Breast epithelium (tissue), 4 donors: ENCODE measurements around the gene YLPM1. TPM values are rescaled to one million over a fixed set of nuclear protein-coding genes. Genes with fewer than 3 reads are reported as not detected.

Source experiments
- DNase-seq, 2 donors: peaks; one replicate each; pipeline ENCODE4 v3.0.0-alpha.2; 2019; ENCODE audit warnings: low spot score in 2 of 2
- H3K27ac ChIP-seq, 2 donors: fragments of 200-600 bp; sonication (generic) in 1 of 2; one replicate each; pipeline ENCODE4 v1.5.1; 2016 to 2019; ENCODE audit warnings: mild to moderate bottlenecking in 1 of 2
- H3K27me3 ChIP-seq, 2 donors: fragments of 200-600 bp; sonication (generic) in 1 of 2; one replicate each; pipeline versions ENCODE4 v1.5.1 to v1.6.0; 2017 to 2019; ENCODE audit warnings: control low read depth in 1 of 2, mild to moderate bottlenecking in 1 of 2
- H3K36me3 ChIP-seq: fragments of 200-600 bp; one replicate; pipeline ENCODE4 v1.5.1; 2019
- H3K4me1 ChIP-seq, 2 donors: fragments of 200-600 bp; sonication (generic); one replicate each; pipeline ENCODE4 v1.5.1; 2016 to 2019; ENCODE audit warnings: control low read depth in 1 of 2
- H3K4me3 ChIP-seq, 3 donors: fragments of 200-600 bp; sonication (generic); 1 replicate in 2 of 3; 2 replicates in 1 of 3; pipeline ENCODE4 v1.5.1; 2016 to 2019; ENCODE audit warnings: mild to moderate bottlenecking in 3 of 3, moderate library complexity in 2 of 3
- H3K9me3 ChIP-seq, 2 donors: fragments of 200-600 bp; sonication (generic) in 1 of 2; one replicate each; pipeline ENCODE4 v1.5.1; 2016 to 2019; ENCODE audit warnings: control low read depth in 1 of 2
- POLR2A ChIP-seq: fragments of 450-650 bp; IDR thresholded peaks from one replicate; pipeline ENCODE4 v1.6.1; 2016; ENCODE audit warnings: antibody characterized with exemption, mild to moderate bottlenecking, moderate library complexity
- POLR2AphosphoS5 ChIP-seq, 3 donors: sonication (generic); formaldehyde crosslinking; IDR thresholded peaks; one replicate each; pipeline ENCODE4 v1.6.1; 2017; ENCODE audit warnings: antibody characterized with exemption in 3 of 3
- intact Hi-C: fragments of 100-400 bp; cut with DNase I; formaldehyde crosslinking; loops from one replicate; pipeline ENCODE4 v1.15.1; 2023; ENCODE audit warnings: low total_unique reads
- total RNA-seq, 3 donors: library from RNA; depleted of rRNA; stranded (reverse); fragments of >200 nt; gene quantifications; one replicate each; pipeline ENCODE4 v1.1.0, GENCODE V29; 2016
- TF ChIP-seq, protein P1 (sequence below), 3 donors: fragments of 450-650 bp; IDR thresholded peaks; one replicate each; pipeline ENCODE4 v1.5.1; 2016 to 2017; ENCODE audit warnings: antibody characterized with exemption in 3 of 3, mild to moderate bottlenecking in 3 of 3, moderate library complexity in 3 of 3

YLPM1 gene
- total RNA-seq, 3 donors from 2014 or later: 50.9 to 97.0 (median 79.6) TPM

DNA sequence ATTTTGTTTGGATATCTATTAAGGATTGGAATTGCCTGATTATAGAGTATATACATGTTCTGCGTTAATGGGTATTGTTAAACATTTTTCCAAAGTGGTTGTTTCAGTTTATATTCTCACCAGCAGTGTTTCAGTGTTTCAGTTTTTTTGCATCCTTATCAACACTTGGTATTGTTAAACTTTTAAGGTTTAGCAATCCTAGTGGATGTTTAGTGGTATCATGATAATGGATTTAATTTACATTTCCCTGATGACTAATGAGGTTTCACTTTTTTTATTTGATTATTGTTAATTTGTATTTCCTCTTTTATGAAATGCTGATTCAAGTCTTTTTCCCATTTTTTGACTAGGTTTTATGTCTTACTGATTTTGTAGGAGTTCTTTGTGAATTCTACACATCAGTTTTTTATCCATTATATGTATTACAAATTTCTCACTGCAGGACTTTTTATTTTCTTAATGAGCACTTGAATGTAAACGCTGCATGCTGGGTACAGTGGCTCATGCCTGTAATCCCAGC, 23.7 kb downstream of the YLPM1 start:
- TF ChIP-seq POLR2A (no peak), POLR2AphosphoS5 (IDR thresholded peaks at IDR 0.05) (no peak)
- TF ChIP-seq, protein P1, sequence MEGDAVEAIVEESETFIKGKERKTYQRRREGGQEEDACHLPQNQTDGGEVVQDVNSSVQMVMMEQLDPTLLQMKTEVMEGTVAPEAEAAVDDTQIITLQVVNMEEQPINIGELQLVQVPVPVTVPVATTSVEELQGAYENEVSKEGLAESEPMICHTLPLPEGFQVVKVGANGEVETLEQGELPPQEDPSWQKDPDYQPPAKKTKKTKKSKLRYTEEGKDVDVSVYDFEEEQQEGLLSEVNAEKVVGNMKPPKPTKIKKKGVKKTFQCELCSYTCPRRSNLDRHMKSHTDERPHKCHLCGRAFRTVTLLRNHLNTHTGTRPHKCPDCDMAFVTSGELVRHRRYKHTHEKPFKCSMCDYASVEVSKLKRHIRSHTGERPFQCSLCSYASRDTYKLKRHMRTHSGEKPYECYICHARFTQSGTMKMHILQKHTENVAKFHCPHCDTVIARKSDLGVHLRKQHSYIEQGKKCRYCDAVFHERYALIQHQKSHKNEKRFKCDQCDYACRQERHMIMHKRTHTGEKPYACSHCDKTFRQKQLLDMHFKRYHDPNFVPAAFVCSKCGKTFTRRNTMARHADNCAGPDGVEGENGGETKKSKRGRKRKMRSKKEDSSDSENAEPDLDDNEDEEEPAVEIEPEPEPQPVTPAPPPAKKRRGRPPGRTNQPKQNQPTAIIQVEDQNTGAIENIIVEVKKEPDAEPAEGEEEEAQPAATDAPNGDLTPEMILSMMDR (IDR thresholded peaks at IDR 0.05): no peak
- Histone ChIP-seq H3K27me3 (no peaks in the 10 kb centered on the region), H3K9me3 (no peaks in the 10 kb centered on the region), H3K36me3 (peaks cover 9% of the 10 kb centered on the region), H3K27ac (no peak overlapping the region), H3K4me3 (no peak overlapping the region), H3K4me1 (no peaks in the 10 kb centered on the region)
- DNase-seq: no peak
- intact Hi-C loops: no loop called here

- no peak for DNase-seq
- H3K27ac ChIP-seq: no peak overlapping the region
- H3K27me3 ChIP-seq: no peaks in the 10 kb centered on the region
- no peak overlapping the region for H3K4me3 ChIP-seq
- TF ChIP-seq, protein P1 (IDR thresholded peaks at IDR 0.05): no peak
- no peak for TF ChIP-seq POLR2A
- no peak for TF ChIP-seq POLR2AphosphoS5 (IDR thresholded peaks at IDR 0.05)
- no peaks in the 10 kb centered on the region for H3K9me3 ChIP-seq
- intact Hi-C loops: loop anchor here (10.0 kb wide), 1 partner anchor 962 kb away; no protein-coding TSS in a partner anchor
- H3K36me3 ChIP-seq: no peaks in the 10 kb centered on the region
- no peaks in the 10 kb centered on the region for H3K4me1 ChIP-seq
These were observed 29.3 kb downstream of the YLPM1 start for GRCh38 chr14:74792249-74793039.

GRCh38 chr14:74793506-74794155, 30.5 kb downstream of the YLPM1 start:
- no peaks in the 10 kb centered on the region for H3K36me3 ChIP-seq
- peak overlapping the region; percentile 28 to 65 for H3K27ac ChIP-seq
- no peaks in the 10 kb centered on the region for H3K27me3 ChIP-seq
- H3K9me3 ChIP-seq: no peaks in the 10 kb centered on the region
- intact Hi-C loops: loop anchor here (10.0 kb wide), 1 partner anchor 961 kb away; no protein-coding TSS in a partner anchor
- TF ChIP-seq, protein P1 (IDR thresholded peaks at IDR 0.05): peak in 1 of 3 donors; percentile 28
- TF ChIP-seq POLR2AphosphoS5 (IDR thresholded peaks at IDR 0.05): no peak
- DNase-seq: no peak
- H3K4me1 ChIP-seq: no peaks in the 10 kb centered on the region
- no peak overlapping the region for H3K4me3 ChIP-seq

GRCh38 chr14:74794947-74795346, 31.8 kb downstream of the YLPM1 start:
- H3K36me3 ChIP-seq: no peaks in the 10 kb centered on the region
- H3K4me3 ChIP-seq: no peak overlapping the region
- H3K27me3 ChIP-seq: no peaks in the 10 kb centered on the region
- TF ChIP-seq, protein P1 (IDR thresholded peaks at IDR 0.05): no peak
- TF ChIP-seq POLR2A (no peak), POLR2AphosphoS5 (IDR thresholded peaks at IDR 0.05) (no peak)
- no peak for DNase-seq
- H3K4me1 ChIP-seq: no peaks in the 10 kb centered on the region
- no peaks in the 10 kb centered on the region for H3K9me3 ChIP-seq
- intact Hi-C loops: loop anchor here (10.0 kb wide), 1 partner anchor 960 kb away; no protein-coding TSS in a partner anchor
- no peak overlapping the region for H3K27ac ChIP-seq

GRCh38 chr14:74799765-74800164, 36.6 kb downstream of the YLPM1 start:
- Histone ChIP-seq H3K4me1 (no peaks in the 10 kb centered on the region), H3K9me3 (no peaks in the 10 kb centered on the region), H3K4me3 (no peak overlapping the region), H3K27me3 (no peaks in the 10 kb centered on the region), H3K36me3 (no peaks in the 10 kb centered on the region), H3K27ac (no peak overlapping the region)
- intact Hi-C loops: loop anchor here (10.0 kb wide), 1 partner anchor 955 kb away; no protein-coding TSS in a partner anchor
- TF ChIP-seq, protein P1 (IDR thresholded peaks at IDR 0.05): no peak
- TF ChIP-seq POLR2AphosphoS5 (IDR thresholded peaks at IDR 0.05) (no peak), POLR2A (no peak)
- DNase-seq: no peak
